A549 treated with Hydrocortisone at 1 μM for 4 hours (cell line): ENCODE results near the gene OST4. TPM values are rescaled to one million over a fixed set of nuclear protein-coding genes. Genes with fewer than 3 reads are reported as not detected.

Experiments
- total RNA-seq: library from RNA; stranded (reverse); fragments of 200-300 nt; extraction: Qiagen RNA extraction; gene quantifications from 5 replicates; pipeline ENCODE4 v1.2.3, GENCODE V29; 2022

The OST4 gene
- total RNA-seq, result 505 to 575 TPM (median 551 TPM) in 5 replicates

GRCh38 chr2:27071277-27071989 is at the start of gene OST4:
Gene OST4 (minus strand): TSS chr2:27071654.

GRCh38 chr2:27118525-27119329 is 47.3 kb upstream of the OST4 start, which contains the start of gene CGREF1:
Gene CGREF1 (minus strand): TSS chr2:27119128. CDS start chr2:27104366, 14,762 bp downstream.

GRCh38 chr2:27086724-27087593 is 15.5 kb upstream of the OST4 start, which contains the start of gene KHK:
Gene KHK (plus strand): TSS chr2:27086772. CDS start chr2:27087260, 488 bp downstream.

GRCh38 chr2:27078267-27079194 is 7.1 kb upstream of the OST4 start, which contains the start of gene EMILIN1:
Gene EMILIN1 (plus strand): TSS chr2:27078615. CDS start chr2:27079066, 451 bp downstream.

GRCh38 chr2:27050996-27051901 is 20.2 kb downstream of the OST4 start, which contains the start of gene AGBL5:
Gene AGBL5 (plus strand): TSS chr2:27051668. CDS start chr2:27052959, 1,291 bp downstream.

GRCh38 chr2:27032495-27033252 is 38.8 kb downstream of the OST4 start, which contains the start of gene TMEM214:
Gene TMEM214 (plus strand): TSS chr2:27032965. CDS start chr2:27033016, 51 bp downstream.

Other genes with a start within 250 kb of the OST4 start
- gene DPYSL5, start 223.5 kb downstream of the OST4 start, total RNA-seq, result 3.8 to 6.2 TPM (median 5.2 TPM) in 5 replicates
- gene MAPRE3, start 101.0 kb downstream of the OST4 start, total RNA-seq, result 9.6 to 11.9 TPM (median 11.1 TPM) in 5 replicates
- gene TMEM214, start 38.7 kb downstream of the OST4 start, total RNA-seq, result 59.1 to 67.4 TPM (median 64.7 TPM) in 5 replicates
- 27.9 to 33.4 TPM (median 30.3 TPM) in 5 replicates for gene AGBL5, start 20.0 kb downstream of the OST4 start, total RNA-seq
- gene EMILIN1, start 7.0 kb upstream of the OST4 start, total RNA-seq, result 0.32 to 0.55 TPM (median 0.48 TPM) in 5 replicates
- 8.7 to 10.9 TPM (median 9.3 TPM) in 5 replicates for gene KHK, start 15.1 kb upstream of the OST4 start, total RNA-seq
- gene CGREF1, start 47.5 kb upstream of the OST4 start, total RNA-seq, result 6.9 to 8.5 TPM (median 7.6 TPM) in 5 replicates
- 0.82 to 2.0 TPM (median 1.4 TPM) in 5 replicates for gene ABHD1, start 52.2 kb upstream of the OST4 start, total RNA-seq
- gene PREB, start 63.0 kb upstream of the OST4 start, total RNA-seq, result 50.1 to 64.2 TPM (median 56.2 TPM) in 5 replicates
- gene PRR30, start 67.8 kb upstream of the OST4 start, total RNA-seq, result not detected in 5 replicates
- not detected in 5 replicates for gene TCF23, start 77.3 kb upstream of the OST4 start, total RNA-seq
- gene ATRAID, start 140.4 kb upstream of the OST4 start, total RNA-seq, result 207 to 223 TPM (median 220 TPM) in 5 replicates
- gene SLC5A6, start 140.6 kb upstream of the OST4 start, total RNA-seq, result 57.7 to 83.7 TPM (median 65.2 TPM) in 5 replicates
- 56.9 to 63.5 TPM (median 59.3 TPM) in 5 replicates for gene CAD, start 145.7 kb upstream of the OST4 start, total RNA-seq
- 2.8 to 3.6 TPM (median 3.2 TPM) in 5 replicates for gene SLC30A3, start 191.4 kb upstream of the OST4 start, total RNA-seq
- not detected in 5 replicates for gene DNAJC5G, start 203.8 kb upstream of the OST4 start, total RNA-seq
- 0.81 to 1.1 TPM (median 0.88 TPM) in 5 replicates for gene TRIM54, start 210.8 kb upstream of the OST4 start, total RNA-seq
- 0.61 to 2.6 TPM (median 1.7 TPM) in 5 replicates for gene UCN, start 236.8 kb upstream of the OST4 start, total RNA-seq